HG02610 (cell line): ENCODE data around the gene APBB2.
"Not testable (repeated sequence)": the region's sequence is repeated elsewhere in the genome, so short reads cannot be mapped to it uniquely, and the experiment has no call there.

Experiments
- ATAC-seq: cut with Tn5 transposase; IDR thresholded peaks from one replicate; pipeline ENCODE4 v1.9.1; 2021; ENCODE audit warnings: mild to moderate bottlenecking, moderate library complexity; ENCODE audit not compliant: unreplicated experiment

APBB2 gene

GRCh38 chr4:41029098-41029497 lies 185.2 kb downstream of the APBB2 start:
- no peak for ATAC-seq

- peak; percentile 72 for ATAC-seq
These were observed 185.8 kb downstream of the APBB2 start for GRCh38 chr4:41028392-41029076.

GRCh38 chr4:41026971-41027370 lies 187.4 kb downstream of the APBB2 start:
- ATAC-seq, result no peak

- no peak for ATAC-seq
These were observed 188.5 kb downstream of the APBB2 start for GRCh38 chr4:41025824-41026223.

- no peak for ATAC-seq
These were observed 189.5 kb downstream of the APBB2 start for GRCh38 chr4:41024556-41025491.

- ATAC-seq, result no peak
These were observed 192.2 kb downstream of the APBB2 start for GRCh38 chr4:41022116-41022515.

GRCh38 chr4:41015016-41015675 lies 199.2 kb downstream of the APBB2 start:
- no peak for ATAC-seq

GRCh38 chr4:41014158-41014557 lies 200.2 kb downstream of the APBB2 start:
- no peak for ATAC-seq

- no peak for ATAC-seq
These were observed 200.6 kb downstream of the APBB2 start for GRCh38 chr4:41013746-41014145.

GRCh38 chr4:41012911-41013310 lies 201.4 kb downstream of the APBB2 start:
- no peak for ATAC-seq

GRCh38 chr4:41012293-41012692 lies 202.0 kb downstream of the APBB2 start:
- no peak for ATAC-seq

GRCh38 chr4:41009411-41009810 lies 204.9 kb downstream of the APBB2 start:
- no peak for ATAC-seq

- ATAC-seq, result no peak
These were observed 208.2 kb downstream of the APBB2 start for GRCh38 chr4:41006141-41006540.

GRCh38 chr4:41002309-41002708 lies 212.0 kb downstream of the APBB2 start:
- ATAC-seq, result no peak

- no peak for ATAC-seq
These were observed 214.0 kb downstream of the APBB2 start for GRCh38 chr4:41000356-41000755.

- ATAC-seq, result no peak
These were observed 215.5 kb downstream of the APBB2 start for GRCh38 chr4:40998675-40999358.

- ATAC-seq, result no peak
These were observed 218.5 kb downstream of the APBB2 start for GRCh38 chr4:40995850-40996249.

GRCh38 chr4:40994321-40994720 lies 220.0 kb downstream of the APBB2 start:
- not testable (repeated sequence) for ATAC-seq

- not testable (repeated sequence) for ATAC-seq
These were observed 221.0 kb downstream of the APBB2 start for GRCh38 chr4:40993296-40993693.

GRCh38 chr4:40992472-40993295 lies 221.7 kb downstream of the APBB2 start:
- ATAC-seq, result peak; percentile 73
